MM.1S (cell line): ENCODE results near the gene ATG4B.

Experiments
- DNase-seq: peaks from one replicate; pipeline ENCODE4 v3.0.0-alpha.2; 2015
- H2AFZ ChIP-seq: fragments of 300-600 bp; sonication (generic); 2 replicates; pipeline ENCODE4 v1.6.0; 2016; ENCODE audit warnings: antibody characterized with exemption, low read length
- H3F3A ChIP-seq: fragments of 300-600 bp; sonication (generic); 2 replicates; pipeline ENCODE4 v1.6.1; 2016; ENCODE audit warnings: mild to moderate bottlenecking, antibody characterized with exemption, low read length, moderate library complexity, mixed read lengths; ENCODE audit not compliant: insufficient read depth
- H3K27ac ChIP-seq: fragments of 300-600 bp; sonication (generic); 2 replicates; pipeline ENCODE4 v1.5.1; 2016; ENCODE audit warnings: mild to moderate bottlenecking, low read length
- H3K27me3 ChIP-seq: fragments of 300-600 bp; sonication (generic); replicated peaks from 2 replicates; pipeline ENCODE4 v1.6.0; 2016; ENCODE audit warnings: low read length; ENCODE audit not compliant: insufficient read depth
- H3K36me3 ChIP-seq: fragments of 300-600 bp; sonication (generic); replicated peaks from 2 replicates; pipeline ENCODE4 v1.6.1; 2016; ENCODE audit warnings: mild to moderate bottlenecking, low read length, mixed read lengths; ENCODE audit not compliant: insufficient read depth
- H3K4me1 ChIP-seq: fragments of 300-600 bp; sonication (generic); 2 replicates; pipeline ENCODE4 v1.6.1; 2016; ENCODE audit warnings: low read length, mixed read lengths
- H3K4me2 ChIP-seq: fragments of 300-600 bp; sonication (generic); 2 replicates; pipeline ENCODE4 v1.6.0; 2016; ENCODE audit warnings: low read depth, low read length
- H3K4me3 ChIP-seq: fragments of 300-600 bp; sonication (generic); 2 replicates; pipeline ENCODE4 v1.5.1; 2016; ENCODE audit warnings: low read length, mixed read lengths
- H3K79me2 ChIP-seq: fragments of 300-600 bp; sonication (generic); 2 replicates; pipeline ENCODE4 v1.6.1; 2016; ENCODE audit warnings: mixed run types, low read length, mixed read lengths
- H3K9ac ChIP-seq: fragments of 300-600 bp; sonication (generic); 2 replicates; pipeline ENCODE4 v1.6.1; 2016; ENCODE audit warnings: low read length, mixed read lengths
- H3K9me2 ChIP-seq: fragments of 300-600 bp; sonication (generic); replicated peaks from 2 replicates; pipeline ENCODE4 v1.6.1; 2016; ENCODE audit warnings: mild to moderate bottlenecking, low read length, mixed read lengths; ENCODE audit not compliant: insufficient read depth
- H3K9me3 ChIP-seq: fragments of 300-600 bp; sonication (generic); replicated peaks from 2 replicates; pipeline ENCODE4 v1.6.1; 2016; ENCODE audit warnings: mild to moderate bottlenecking, low read length, mixed read lengths; ENCODE audit not compliant: insufficient read depth
- H4K20me1 ChIP-seq: fragments of 300-600 bp; sonication (generic); 2 replicates; pipeline ENCODE4 v1.6.1; 2016; ENCODE audit warnings: mild to moderate bottlenecking, low read length, moderate library complexity, mixed read lengths; ENCODE audit not compliant: insufficient read depth
- EZH2 ChIP-seq: fragments of 300-600 bp; sonication (generic); optimal IDR thresholded peaks from 2 replicates; pipeline ENCODE3; 2017; ENCODE audit warnings: low read depth, mild to moderate bottlenecking, antibody characterized with exemption, low read length, mixed read lengths
- EZH2phosphoT487 ChIP-seq: fragments of 300-600 bp; sonication (generic); IDR thresholded peaks from 2 replicates; pipeline ENCODE4 v1.6.1; 2018; ENCODE audit warnings: antibody characterized with exemption, low read length
- TF ChIP-seq, protein P1 (sequence below): fragments of 300-600 bp; sonication (generic); IDR thresholded peaks from 2 replicates; pipeline ENCODE4 v1.5.1; 2016; ENCODE audit warnings: antibody characterized with exemption, low read length, mixed read lengths

ATG4B gene

DNA sequence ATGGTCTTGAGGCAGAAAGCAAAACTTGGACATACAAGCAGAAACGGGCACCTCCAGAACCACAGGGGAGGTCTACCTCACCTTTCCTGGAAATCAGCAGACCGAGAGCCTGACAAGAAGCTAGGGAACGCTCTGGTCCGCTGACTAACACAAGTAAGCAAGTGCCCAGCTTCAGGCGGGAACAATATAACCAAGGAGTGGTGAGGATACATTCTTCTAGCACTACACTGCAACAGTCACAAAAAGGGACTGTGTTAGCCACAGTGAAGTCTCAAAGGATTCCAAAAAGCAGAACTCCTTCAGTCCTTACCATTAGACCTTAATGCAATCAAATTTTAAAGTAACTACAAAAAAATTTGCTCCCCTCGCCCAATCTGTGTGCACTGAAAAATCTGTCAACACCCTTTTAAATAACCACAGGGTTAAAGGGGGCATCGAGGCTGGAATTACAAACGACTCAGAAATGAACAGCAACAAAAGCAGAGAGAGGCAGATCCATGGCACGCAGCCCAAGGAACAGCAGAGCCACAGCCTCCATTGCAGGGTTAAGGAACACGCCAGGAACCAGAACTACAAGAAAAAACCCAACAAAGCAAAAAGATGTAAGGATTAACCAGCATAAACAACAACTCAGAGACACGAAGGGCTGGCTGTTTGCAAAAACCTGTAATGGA is 7.6 kb upstream of the ATG4B start:
- Histone ChIP-seq H3K27ac (no peak overlapping the region), H2AFZ (no peak overlapping the region), H4K20me1 (no peaks in the 10 kb centered on the region), H3K4me1 (no peaks in the 10 kb centered on the region), H3K79me2 (peaks cover 68% of the 10 kb centered on the region), H3F3A (no peaks in the 10 kb centered on the region), H3K9me3 (no peaks in the 10 kb centered on the region), H3K36me3 (no peaks in the 10 kb centered on the region), H3K9me2 (no peaks in the 10 kb centered on the region), H3K4me3 (no peak overlapping the region), H3K4me2 (no peak overlapping the region), H3K9ac (no peak overlapping the region), H3K27me3 (no peaks in the 10 kb centered on the region)
- no peak for DNase-seq
- TF ChIP-seq EZH2: no peak
- no peak for TF ChIP-seq EZH2phosphoT487
- TF ChIP-seq, protein P1, sequence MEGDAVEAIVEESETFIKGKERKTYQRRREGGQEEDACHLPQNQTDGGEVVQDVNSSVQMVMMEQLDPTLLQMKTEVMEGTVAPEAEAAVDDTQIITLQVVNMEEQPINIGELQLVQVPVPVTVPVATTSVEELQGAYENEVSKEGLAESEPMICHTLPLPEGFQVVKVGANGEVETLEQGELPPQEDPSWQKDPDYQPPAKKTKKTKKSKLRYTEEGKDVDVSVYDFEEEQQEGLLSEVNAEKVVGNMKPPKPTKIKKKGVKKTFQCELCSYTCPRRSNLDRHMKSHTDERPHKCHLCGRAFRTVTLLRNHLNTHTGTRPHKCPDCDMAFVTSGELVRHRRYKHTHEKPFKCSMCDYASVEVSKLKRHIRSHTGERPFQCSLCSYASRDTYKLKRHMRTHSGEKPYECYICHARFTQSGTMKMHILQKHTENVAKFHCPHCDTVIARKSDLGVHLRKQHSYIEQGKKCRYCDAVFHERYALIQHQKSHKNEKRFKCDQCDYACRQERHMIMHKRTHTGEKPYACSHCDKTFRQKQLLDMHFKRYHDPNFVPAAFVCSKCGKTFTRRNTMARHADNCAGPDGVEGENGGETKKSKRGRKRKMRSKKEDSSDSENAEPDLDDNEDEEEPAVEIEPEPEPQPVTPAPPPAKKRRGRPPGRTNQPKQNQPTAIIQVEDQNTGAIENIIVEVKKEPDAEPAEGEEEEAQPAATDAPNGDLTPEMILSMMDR: no peak

- no peaks in the 10 kb centered on the region for H3K4me1 ChIP-seq
- no peaks in the 10 kb centered on the region for H3K36me3 ChIP-seq
- H3F3A ChIP-seq: 0 out of 2 replicates have a peak, but pooled peaks cover 2% of the 10 kb centered on the region
- no peak for DNase-seq
- H3K27me3 ChIP-seq: no peaks in the 10 kb centered on the region
- no peaks in the 10 kb centered on the region for H3K9me3 ChIP-seq
- H3K9ac ChIP-seq: no peak overlapping the region
- H3K79me2 ChIP-seq: peaks cover 66% of the 10 kb centered on the region
- H3K27ac ChIP-seq: no peak overlapping the region
- H2AFZ ChIP-seq: no peak overlapping the region
- TF ChIP-seq, protein P1: no peak
- TF ChIP-seq EZH2 (no peak), EZH2phosphoT487 (no peak)
- H3K9me2 ChIP-seq: no peaks in the 10 kb centered on the region
- H3K4me3 ChIP-seq: no peak overlapping the region
- H4K20me1 ChIP-seq: no peaks in the 10 kb centered on the region
- H3K4me2 ChIP-seq: no peak overlapping the region
Observed at GRCh38 chr2:241632478-241633325, 4.8 kb upstream of the ATG4B start.

DNA sequence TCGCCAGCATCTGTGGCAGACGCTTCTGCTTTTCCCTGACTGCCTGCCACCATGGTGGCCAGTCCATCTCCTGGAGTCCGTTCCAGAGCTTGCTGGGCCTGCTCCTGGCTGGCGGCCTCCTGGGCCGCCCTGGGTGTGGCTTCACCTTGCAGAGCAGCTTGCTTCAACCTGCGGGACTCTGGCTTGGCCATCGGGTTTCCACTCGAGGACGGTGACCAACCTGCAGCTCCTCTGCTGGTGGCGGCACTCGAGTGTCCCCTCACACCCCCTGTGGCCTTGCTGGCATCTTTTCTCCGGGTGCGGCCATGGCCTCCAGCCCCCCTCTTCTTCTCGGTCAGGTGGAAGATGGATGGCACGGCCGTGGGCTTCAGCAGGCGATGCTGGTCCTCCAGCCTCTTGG is 3.9 kb upstream of the ATG4B start:
- H3K4me1 ChIP-seq: peaks cover 4% of the 10 kb centered on the region; the same call in 1 of the 2 replicates
- H3K4me2 ChIP-seq: no peak overlapping the region
- no peaks in the 10 kb centered on the region for H3K27me3 ChIP-seq
- TF ChIP-seq EZH2phosphoT487 (no peak), EZH2 (no peak)
- TF ChIP-seq, protein P1: no peak
- no peaks in the 10 kb centered on the region for H3K9me3 ChIP-seq
- H3F3A ChIP-seq: 0 out of 2 replicates have a peak, but pooled peaks cover 2% of the 10 kb centered on the region
- DNase-seq: no peak
- H3K9ac ChIP-seq: no peak overlapping the region
- H3K36me3 ChIP-seq: no peaks in the 10 kb centered on the region
- H3K9me2 ChIP-seq: no peaks in the 10 kb centered on the region
- H3K27ac ChIP-seq: no peak overlapping the region
- no peak overlapping the region for H3K4me3 ChIP-seq
- H4K20me1 ChIP-seq: no peaks in the 10 kb centered on the region
- peaks cover 64% of the 10 kb centered on the region for H3K79me2 ChIP-seq
- no peak overlapping the region for H2AFZ ChIP-seq
